Right renal pelvis (tissue), 4 donors: ENCODE data around the gene NBAS. TPM values are rescaled to one million over a fixed set of nuclear protein-coding genes. Genes with fewer than 3 reads are reported as not detected.

Source experiments
- DNase-seq, 4 donors: peaks; one replicate each; pipeline ENCODE4 v3.0.0-alpha.2; 2013; ENCODE audit warnings: low read depth in 4 of 4, low spot score in 3 of 4, missing footprints in 1 of 4
- polyA plus RNA-seq, 4 donors: library from polyadenylated mRNA; unstranded; fragments of 120-200 nt; gene quantifications; one replicate each; pipeline ENCODE4 v1.2.1, GENCODE V29; 2013; ENCODE audit not compliant: insufficient read length in 4 of 4

Gene NBAS
- polyA plus RNA-seq, 4 donors = 49.6 to 58.1 (median 56.3) TPM

GRCh38 chr2:15187702-15188101 lies 373.4 kb downstream of the NBAS start:
- no peak for DNase-seq

GRCh38 chr2:15186118-15186517 lies 375.0 kb downstream of the NBAS start:
- DNase-seq = no peak

- DNase-seq = no peak
Measured at GRCh38 chr2:15184491-15184890, 376.6 kb downstream of the NBAS start.

- no peak for DNase-seq
Measured at GRCh38 chr2:15182275-15182674, 378.9 kb downstream of the NBAS start.

GRCh38 chr2:15181092-15181745 lies 379.9 kb downstream of the NBAS start:
- no peak for DNase-seq

- no peak for DNase-seq
Measured at GRCh38 chr2:15180379-15180778, 380.8 kb downstream of the NBAS start.

- no peak for DNase-seq
Measured at GRCh38 chr2:15178946-15179345, 382.2 kb downstream of the NBAS start.

- no peak for DNase-seq
Measured at GRCh38 chr2:15177103-15177502, 384.0 kb downstream of the NBAS start.

- no peak for DNase-seq
Measured at GRCh38 chr2:15176604-15177003, 384.5 kb downstream of the NBAS start.

- no peak for DNase-seq
Measured at GRCh38 chr2:15174567-15174966, 386.6 kb downstream of the NBAS start.

- no peak for DNase-seq
Measured at GRCh38 chr2:15173501-15173900, 387.6 kb downstream of the NBAS start.

- DNase-seq = no peak
Measured at GRCh38 chr2:15172825-15173224, 388.3 kb downstream of the NBAS start.

- DNase-seq = no peak
Measured at GRCh38 chr2:15170070-15170775, 390.9 kb downstream of the NBAS start.

- DNase-seq = no peak
Measured at GRCh38 chr2:15169326-15170069, 391.6 kb downstream of the NBAS start.

GRCh38 chr2:15168116-15168515 lies 393.0 kb downstream of the NBAS start:
- DNase-seq = no peak

- DNase-seq = no peak
Measured at GRCh38 chr2:15166878-15167277, 394.3 kb downstream of the NBAS start.

- no peak for DNase-seq
Measured at GRCh38 chr2:15163326-15163725, 397.8 kb downstream of the NBAS start.

- no peak for DNase-seq
Measured at GRCh38 chr2:15162620-15163019, 398.5 kb downstream of the NBAS start.

- DNase-seq = no peak
Measured at GRCh38 chr2:15160201-15160991, 400.7 kb downstream of the NBAS start.

- peak in 2 of 4 donors; percentile 14 to 25 for DNase-seq
Measured at GRCh38 chr2:15159751-15160177, 401.4 kb downstream of the NBAS start.

- no peak for DNase-seq
Measured at GRCh38 chr2:15159206-15159605, 401.9 kb downstream of the NBAS start.
